DMS153 (cell line): ENCODE measurements around the gene TSC2.

Source experiments
- DNase-seq: peaks from one replicate; lab custom pipeline; 2025; lab: John Stamatoyannopoulos, UW

TSC2 gene

GRCh38 chr16:2043667-2044451 is 3.9 kb upstream of the TSC2 start:
- peak; percentile 82 for DNase-seq

- DNase-seq: no peak
Observed at GRCh38 chr16:2044541-2044940, 3.2 kb upstream of the TSC2 start.

- no peak for DNase-seq
Observed at GRCh38 chr16:2045965-2046892, 1.6 kb upstream of the TSC2 start.

DNA sequence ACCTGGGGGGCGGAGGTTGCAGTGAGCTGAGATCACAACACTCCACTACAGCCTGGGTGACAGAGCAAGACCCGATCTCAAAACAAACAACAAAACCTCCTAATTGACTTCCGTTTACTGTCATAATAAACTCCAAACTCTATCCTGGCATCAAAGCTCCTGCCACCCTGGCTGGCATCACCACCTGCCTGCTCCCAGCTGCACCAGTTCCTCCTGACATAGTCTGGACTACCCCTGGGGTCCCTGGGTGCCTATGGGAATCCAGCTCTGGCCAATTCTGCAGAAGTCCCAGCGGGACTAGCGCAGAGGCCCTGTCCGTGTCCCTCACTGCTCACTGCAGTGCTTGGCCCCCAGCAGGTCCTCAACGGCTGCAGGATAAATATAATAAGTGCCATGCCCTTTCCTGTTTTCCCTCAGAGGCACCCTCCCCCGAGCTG is 874 bp upstream of the TSC2 start:
- peak; percentile 72 for DNase-seq

GRCh38 chr16:2048116-2048543 is 345 bp downstream of the TSC2 start:
- DNase-seq: no peak

- DNase-seq: no peak
Observed at GRCh38 chr16:2053211-2053610, 5.4 kb downstream of the TSC2 start.

DNA sequence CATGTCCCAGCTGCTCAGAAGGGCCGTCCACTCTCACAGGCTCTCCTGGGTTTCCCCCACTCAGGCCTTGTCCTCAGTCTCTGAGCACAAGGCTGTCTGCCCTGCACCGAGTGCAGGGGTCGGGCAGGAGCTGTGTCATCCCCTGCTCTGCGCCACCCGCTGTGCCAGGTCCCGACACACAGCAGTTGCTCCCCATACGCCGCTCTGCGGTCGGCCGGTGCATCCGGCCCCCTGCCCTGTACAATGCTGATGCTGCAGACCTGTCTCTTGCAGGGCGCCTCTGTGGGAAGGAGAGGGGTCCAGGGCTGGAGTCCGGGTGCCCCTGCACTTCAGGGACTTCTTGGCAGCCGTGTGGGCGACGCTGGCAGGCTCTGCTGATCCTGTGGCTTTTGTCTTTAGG is 6.1 kb downstream of the TSC2 start:
- no peak for DNase-seq

DNA sequence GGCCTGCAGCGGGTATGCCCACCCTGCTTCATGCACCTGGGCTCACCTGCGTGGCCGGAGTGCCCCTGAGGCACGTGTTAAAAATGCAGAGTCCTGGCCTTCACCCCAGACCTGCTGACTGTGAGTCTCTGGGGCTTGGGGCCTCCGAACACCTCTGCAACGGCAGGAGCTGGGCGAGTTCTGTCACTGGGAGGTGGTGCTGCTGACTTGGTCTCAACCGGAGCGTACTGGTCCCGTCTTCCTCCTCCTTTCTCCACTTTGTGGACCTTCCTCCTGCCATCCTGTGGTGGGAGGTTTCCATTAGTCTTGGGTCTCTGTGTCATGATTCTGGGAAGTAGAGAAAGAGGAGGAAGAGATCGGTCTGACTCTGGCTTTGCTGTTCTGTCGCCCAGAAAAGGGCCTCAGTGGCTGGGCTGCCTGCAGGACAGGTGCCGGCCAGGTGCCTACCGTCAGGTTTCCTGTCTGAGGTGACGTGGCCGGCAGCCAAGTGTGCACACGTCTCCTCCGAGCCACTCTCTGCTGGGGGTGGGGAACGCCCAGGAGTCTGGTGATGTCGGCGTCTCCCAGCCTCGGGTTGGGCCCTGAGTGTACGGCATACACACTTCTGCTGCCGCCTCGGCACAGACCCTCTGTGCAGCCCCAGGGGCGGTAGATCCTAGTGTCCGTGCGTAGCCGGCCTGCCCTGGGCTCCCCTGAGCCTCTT is 6.9 kb downstream of the TSC2 start:
- peak; percentile 90 for DNase-seq

GRCh38 chr16:2056077-2056476 is 8.3 kb downstream of the TSC2 start:
- DNase-seq: no peak

- no peak for DNase-seq
Observed at GRCh38 chr16:2056681-2057407, 9.1 kb downstream of the TSC2 start.

- DNase-seq: no peak
Observed at GRCh38 chr16:2057438-2057837, 9.7 kb downstream of the TSC2 start.

GRCh38 chr16:2058420-2058819 is 10.6 kb downstream of the TSC2 start:
- DNase-seq: no peak

DNA sequence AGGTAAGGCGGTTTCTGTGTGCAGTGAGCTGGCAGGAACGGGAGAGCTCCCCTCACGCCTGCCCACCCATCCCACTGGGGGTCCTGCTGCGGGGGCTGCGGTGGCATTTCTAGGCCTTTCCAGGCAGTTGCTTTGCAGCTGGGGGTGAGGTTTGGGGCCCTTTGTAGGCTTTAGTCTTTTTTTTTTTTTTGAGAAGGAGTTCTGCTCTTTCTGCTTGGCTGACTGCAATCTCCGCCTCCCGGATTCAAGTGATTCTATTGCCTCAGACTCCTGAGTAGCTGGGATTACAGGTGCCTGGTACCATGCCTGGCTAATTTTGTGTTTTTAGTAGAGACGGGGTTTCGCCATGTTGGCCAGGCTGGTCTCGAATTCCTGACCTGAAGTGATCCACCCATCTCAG is 11.1 kb downstream of the TSC2 start:
- no peak for DNase-seq

- no peak for DNase-seq
Observed at GRCh38 chr16:2060346-2060745, 12.6 kb downstream of the TSC2 start.

DNA sequence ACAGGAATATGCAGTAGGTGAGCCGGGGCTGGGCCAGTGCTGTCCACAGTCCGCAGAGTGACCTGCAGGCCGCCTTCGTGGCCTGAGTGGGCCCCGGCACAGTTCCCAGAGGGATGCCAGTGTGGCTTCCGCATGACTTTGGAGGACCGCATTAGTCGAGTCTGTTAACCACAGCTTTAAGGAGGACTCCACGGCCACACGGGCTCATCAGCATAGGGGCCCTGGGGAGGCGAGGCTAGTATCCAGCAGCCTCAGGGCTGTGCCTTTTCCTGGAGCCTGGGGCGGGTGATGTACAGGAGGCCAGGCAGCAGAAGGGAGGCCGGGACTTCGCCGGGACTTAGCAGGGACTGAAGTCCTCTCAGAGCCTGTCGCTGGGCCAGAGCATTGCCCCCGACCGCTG is 13.2 kb downstream of the TSC2 start:
- no peak for DNase-seq

- no peak for DNase-seq
Observed at GRCh38 chr16:2061526-2061925, 13.7 kb downstream of the TSC2 start.

DNA sequence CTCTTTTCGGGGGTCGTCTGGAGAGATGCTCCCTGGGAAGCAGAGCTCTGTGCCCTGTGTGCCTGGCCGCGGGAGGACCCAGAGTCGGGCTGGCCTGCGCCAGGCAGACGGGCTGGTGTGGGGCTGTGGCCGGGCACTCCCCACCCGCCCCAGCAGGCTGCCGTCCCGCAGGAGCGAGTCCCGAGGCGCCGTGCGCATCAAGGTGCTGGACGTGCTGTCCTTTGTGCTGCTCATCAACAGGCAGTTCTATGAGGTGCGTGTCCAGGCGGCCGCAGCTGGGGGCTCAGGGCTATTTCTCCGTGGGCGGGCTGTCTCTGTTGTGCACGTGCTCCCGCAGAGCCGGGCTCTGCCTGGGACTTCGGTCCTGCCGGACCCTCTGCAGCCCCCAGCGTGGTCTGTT is 15.0 kb downstream of the TSC2 start:
- no peak for DNase-seq

GRCh38 chr16:2063861-2064260 is 16.1 kb downstream of the TSC2 start:
- DNase-seq: no peak

- no peak for DNase-seq
Observed at GRCh38 chr16:2064368-2064945, 16.7 kb downstream of the TSC2 start.

DNA sequence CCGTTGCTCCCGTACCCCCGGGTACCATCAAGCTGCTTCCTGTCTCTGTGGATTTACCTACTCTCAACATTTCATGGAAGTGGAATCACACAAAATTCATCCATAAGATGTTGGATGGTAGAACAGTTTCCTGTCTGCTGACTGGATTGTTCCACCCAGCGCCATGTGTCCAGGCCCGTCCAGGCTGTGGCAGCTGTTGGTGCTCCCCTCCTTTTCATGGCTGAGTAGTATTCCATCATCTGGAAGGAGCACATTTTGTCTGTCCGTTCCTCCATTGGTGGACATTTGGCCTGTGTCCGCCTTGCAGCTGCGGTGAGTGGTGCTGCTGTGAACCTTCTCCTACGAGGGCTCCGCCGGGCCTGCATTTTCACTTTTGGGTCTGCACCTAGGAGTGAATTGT is 18.4 kb downstream of the TSC2 start:
- no peak for DNase-seq
